ENCODE results near the gene MEX3D.

MEX3D gene

GRCh38 chr19:1526066-1526778 lies 41.9 kb downstream of the MEX3D start:
- TF ChIP-seq CTCF (IDR thresholded peaks at IDR 0.05) (no peak), ZFX (IDR thresholded peaks at IDR 0.05; ENCODE audit: borderline replicate concordance) (no peak)
- no peak overlapping the region for H3K27ac ChIP-seq

GRCh38 chr19:1525343-1525742 lies 42.8 kb downstream of the MEX3D start:
- no peak overlapping the region for H3K27ac ChIP-seq
- TF ChIP-seq CTCF (IDR thresholded peaks at IDR 0.05): no peak

- TF ChIP-seq ZFX (IDR thresholded peaks at IDR 0.05; ENCODE audit: borderline replicate concordance) (no peak), CTCF (IDR thresholded peaks at IDR 0.05) (no peak)
- no peak overlapping the region for H3K27ac ChIP-seq
These were observed 43.2 kb downstream of the MEX3D start for GRCh38 chr19:1524972-1525325.

- no peak overlapping the region for H3K27ac ChIP-seq
- TF ChIP-seq ZFX (IDR thresholded peaks at IDR 0.05; ENCODE audit: borderline replicate concordance) (no peak), CTCF (IDR thresholded peaks at IDR 0.05) (no peak)
These were observed 43.7 kb downstream of the MEX3D start for GRCh38 chr19:1524287-1524971.

GRCh38 chr19:1523412-1524286 lies 44.5 kb downstream of the MEX3D start, which contains the start of gene PLK5:
Gene PLK5 (plus strand): TSS chr19:1524077. CDS start chr19:1526997, 2,920 bp downstream.
- TF ChIP-seq CTCF (IDR thresholded peaks at IDR 0.05): no peak
- TF ChIP-seq ZFX (IDR thresholded peaks at IDR 0.05; ENCODE audit: borderline replicate concordance): no peak
- H3K27ac ChIP-seq: no peak within 1 kb of the TSS

- TF ChIP-seq ZFX (IDR thresholded peaks at IDR 0.05; ENCODE audit: borderline replicate concordance) (no peak), CTCF (IDR thresholded peaks at IDR 0.05) (no peak)
- no peak overlapping the region for H3K27ac ChIP-seq
These were observed 45.3 kb downstream of the MEX3D start for GRCh38 chr19:1522838-1523237.
